HepG2 (cell line): Measurements from ENCODE around the gene COL9A2. TPM values are rescaled to one million over a fixed set of nuclear protein-coding genes. Genes with fewer than 3 reads are reported as not detected.

Experiments
- DMAP1 ChIP-seq: IDR thresholded peaks from 2 replicates; pipeline ENCODE4 v1.6.1; 2016
- DZIP1 ChIP-seq: sonication (generic); formaldehyde crosslinking; IDR thresholded peaks from 2 replicates; pipeline ENCODE4 v1.5.0; 2020; ENCODE audit warnings: mild to moderate bottlenecking, missing genetic modification reagents
- ELF3 ChIP-seq: IDR thresholded peaks from 2 replicates; pipeline ENCODE4 v1.6.1; 2016; ENCODE audit warnings: missing genetic modification reagents, missing compliant biosample characterization
- HIC2 ChIP-seq: sonication (generic); formaldehyde crosslinking; IDR thresholded peaks from 2 replicates; pipeline ENCODE4 v1.9.0; 2022; ENCODE audit warnings: low read depth, missing genetic modification reagents
- KDM5B ChIP-seq: sonication (generic); formaldehyde crosslinking; IDR thresholded peaks from 2 replicates; pipeline ENCODE4 v1.4.0; 2020; ENCODE audit warnings: missing genetic modification reagents, mild to moderate bottlenecking, borderline replicate concordance
- MBD4 ChIP-seq: IDR thresholded peaks from 2 replicates; pipeline ENCODE4 v1.6.1; 2012; ENCODE audit warnings: low read length, inconsistent platforms, borderline replicate concordance
- MEF2D ChIP-seq: sonication (generic); formaldehyde crosslinking; IDR thresholded peaks from 2 replicates; pipeline ENCODE4 v1.5.1; 2020; ENCODE audit warnings: mild to moderate bottlenecking, missing genetic modification reagents
- MZF1 ChIP-seq: sonication (generic); formaldehyde crosslinking; IDR thresholded peaks from 2 replicates; pipeline ENCODE4 v1.8.1; 2023; ENCODE audit warnings: mild to moderate bottlenecking, missing genetic modification reagents, borderline replicate concordance
- NCOA1 ChIP-seq: sonication (generic); formaldehyde crosslinking; IDR thresholded peaks from 2 replicates; pipeline ENCODE4 v1.9.0; 2021; ENCODE audit warnings: missing genetic modification reagents
- NCOR1 ChIP-seq: fragments of 200-600 bp; sonication (generic); IDR thresholded peaks from 2 replicates; pipeline ENCODE4 v1.7.0; 2017; ENCODE audit warnings: antibody characterized with exemption, low read length, borderline replicate concordance
- NR2F1 ChIP-seq, 2 experiments: fragments of 450-650 bp in 1 of 2; formaldehyde crosslinking in 1 of 2; IDR thresholded peaks; 2 replicates each; pipeline versions ENCODE4 v1.5.0 to v1.6.1; 2016 to 2020; ENCODE audit warnings: mild to moderate bottlenecking in 1 of 2, missing compliant biosample characterization in 1 of 2, missing genetic modification reagents in 1 of 2, moderate library complexity in 1 of 2
- REXO4 ChIP-seq: sonication (generic); formaldehyde crosslinking; IDR thresholded peaks from 2 replicates; pipeline ENCODE4 v1.8.0; 2022; ENCODE audit warnings: missing genetic modification reagents, mild to moderate bottlenecking, borderline replicate concordance
- SRSF9 ChIP-seq: fragments of 200-400 bp; formaldehyde crosslinking; IDR thresholded peaks from 2 replicates; pipeline ENCODE4 v1.6.1; 2018; ENCODE audit warnings: borderline replicate concordance, mild to moderate bottlenecking, low read depth, low read length; ENCODE audit not compliant: insufficient read depth, poor library complexity, severe bottlenecking
- TARDBP ChIP-seq: sonication (generic); formaldehyde crosslinking; IDR thresholded peaks from 2 replicates; pipeline ENCODE4 v1.8.0; 2022; ENCODE audit warnings: mild to moderate bottlenecking, missing genetic modification reagents
- TBX3 ChIP-seq: fragments of 450-650 bp; IDR thresholded peaks from 2 replicates; pipeline ENCODE4 v1.6.1; 2017; ENCODE audit warnings: antibody characterized with exemption, mild to moderate bottlenecking, inconsistent platforms, borderline replicate concordance
- TFDP1 ChIP-seq: IDR thresholded peaks from 2 replicates; pipeline ENCODE4 v1.6.1; 2016; ENCODE audit warnings: missing compliant biosample characterization, missing genetic modification reagents, borderline replicate concordance
- ZNF121 ChIP-seq: sonication (generic); formaldehyde crosslinking; IDR thresholded peaks from 2 replicates; pipeline ENCODE4 v1.5.0; 2020; ENCODE audit warnings: mild to moderate bottlenecking, missing genetic modification reagents
- ZNF207 ChIP-seq: fragments of 450-650 bp; IDR thresholded peaks from 2 replicates; pipeline ENCODE4 v1.6.1; 2016; ENCODE audit warnings: antibody characterized with exemption, borderline replicate concordance
- ZNF24 ChIP-seq: fragments of 450-650 bp; IDR thresholded peaks from 2 replicates; pipeline ENCODE4 v1.6.1; 2017; ENCODE audit warnings: antibody characterized with exemption, mild to moderate bottlenecking
- ZNF383 ChIP-seq: sonication (generic); formaldehyde crosslinking; IDR thresholded peaks from 2 replicates; pipeline ENCODE4 v1.4.0; 2020; ENCODE audit warnings: missing genetic modification reagents, mild to moderate bottlenecking, borderline replicate concordance
- ZNF430 ChIP-seq: sonication (generic); formaldehyde crosslinking; IDR thresholded peaks from 2 replicates; pipeline ENCODE4 v1.9.0; 2021; ENCODE audit warnings: mild to moderate bottlenecking, missing genetic modification reagents
- ZNF607 ChIP-seq: sonication (generic); formaldehyde crosslinking; IDR thresholded peaks from 2 replicates; pipeline ENCODE4 v1.5.1; 2020; ENCODE audit warnings: missing genetic modification reagents, mild to moderate bottlenecking, borderline replicate concordance
- ZNF747 ChIP-seq: sonication (generic); formaldehyde crosslinking; IDR thresholded peaks from 2 replicates; pipeline ENCODE4 v1.8.1; 2023; ENCODE audit warnings: missing genetic modification reagents, mild to moderate bottlenecking, borderline replicate concordance
- ZNF883 ChIP-seq: sonication (generic); formaldehyde crosslinking; IDR thresholded peaks from 2 replicates; pipeline ENCODE4 v1.5.1; 2020; ENCODE audit warnings: mild to moderate bottlenecking, missing genetic modification reagents; ENCODE audit errors: not compliant biosample characterization
- ZSCAN29 ChIP-seq: sonication (generic); formaldehyde crosslinking; conservative IDR thresholded peaks from 2 replicates; pipeline ENCODE4 v1.4.0; 2020; ENCODE audit warnings: mild to moderate bottlenecking, missing genetic modification reagents
- ZZZ3 ChIP-seq: sonication (generic); formaldehyde crosslinking; IDR thresholded peaks from 2 replicates; pipeline ENCODE4 v1.4.0; 2020; ENCODE audit warnings: missing genetic modification reagents, mild to moderate bottlenecking, borderline replicate concordance
- polyA plus RNA-seq, 8 experiments: library from polyadenylated mRNA; depleted of rRNA in 3 of 8; stranded (reverse) in 7 of 8; unstranded in 1 of 8; fragments of >200 nt; fragmentation: Illumina TruSeq in 4 of 8; extraction: Trizol in 4 of 8; gene quantifications; 2 replicates each; pipeline versions ENCODE4 v1.2.1 to v1.2.3, GENCODE V29; 2011 to 2016; ENCODE audit warnings: low read depth in 4 of 8, missing spikeins in 1 of 8, mixed read lengths in 1 of 8; ENCODE audit not compliant: insufficient read depth in 1 of 8
- total RNA-seq, 5 experiments: library from RNA; depleted of rRNA; stranded (reverse); fragments of >200 nt; fragmentation: Illumina TruSeq; extraction: Trizol; gene quantifications; 2 replicates each; pipeline ENCODE4 v1.2.3, GENCODE V29; 2016; ENCODE audit warnings: low read depth in 1 of 5

COL9A2 gene
- total and polyA plus RNA-seq, 2 of the 13 experiments (the other 11 are each of a cell fraction or from before 2014, with no cell fraction given) = 20.2 to 26.9 TPM

GRCh38 chr1:40338745-40339419, 21.8 kb upstream of the COL9A2 start (continued):
- TF ChIP-seq ZNF383 (CRISPR knock-in tag) (no peak), HIC2 (no peak), ZNF430 (no peak), ELF3 (CRISPR knock-in tag) (0 out of 2 replicates have a peak, but pooled peaks have one; percentile 22), DMAP1 (CRISPR knock-in tag) (no peak), ZNF207 (no peak), ZSCAN29 (CRISPR knock-in tag) (no peak), ZNF883 (CRISPR knock-in tag) (peak; percentile 48), NCOA1 (CRISPR knock-in tag) (no peak), TFDP1 (no peak), DZIP1 (no peak), REXO4 (CRISPR knock-in tag) (no peak), ZNF24 (no peak), NR2F1 (CRISPR knock-in tag; IDR thresholded peaks at IDR 0.05) (no peak), ZNF747 (no peak), MBD4 (no peak), MEF2D (CRISPR knock-in tag) (peak; percentile 62; the same call in 1 of the 2 replicates), KDM5B (CRISPR knock-in tag) (no peak), ZZZ3 (CRISPR knock-in tag) (no peak), ZNF607 (CRISPR knock-in tag) (no peak), TBX3 (no peak), NCOR1 (no peak), ZNF121 (CRISPR knock-in tag) (no peak), MZF1 (CRISPR knock-in tag) (no peak), TARDBP (no peak), SRSF9 (no peak)
